ENCODE measurements around the gene RASA3.

The RASA3 gene

GRCh38 chr13:114038211-114038613 lies 94.2 kb downstream of the RASA3 start:
- no peaks in the 10 kb centered on the region for H4K20me1 ChIP-seq (ENCODE audit: insufficient read depth, low read length)
- peaks cover 26% of the 10 kb centered on the region for H3K36me3 ChIP-seq (replicated peaks; ENCODE audit: insufficient read depth, low read length)

GRCh38 chr13:114037674-114038073 lies 94.7 kb downstream of the RASA3 start:
- no peaks in the 10 kb centered on the region for H3K9me3 ChIP-seq (replicated peaks; ENCODE audit: insufficient read depth, low read length)
- no peaks in the 10 kb centered on the region for H3K27me3 ChIP-seq (replicated peaks; ENCODE audit: insufficient read depth, low read length)
- no peak overlapping the region for H3K4me3 ChIP-seq (ENCODE audit: low read length)
- TF ChIP-seq EZH2 (optimal IDR thresholded peaks at IDR 0.05; ENCODE audit: low read depth, low read length) (no peak), CTCF (IDR thresholded peaks at IDR 0.05; ENCODE audit: low read length) (no peak), EZH2phosphoT487 (IDR thresholded peaks at IDR 0.05; ENCODE audit: low read length) (no peak)
- H3F3A ChIP-seq (ENCODE audit: insufficient read depth, low read length): no peaks in the 10 kb centered on the region
- H3K4me1 ChIP-seq (ENCODE audit: low read length): no peaks in the 10 kb centered on the region
- no peaks in the 10 kb centered on the region for H3K9me2 ChIP-seq (replicated peaks; ENCODE audit: insufficient read depth, low read length)
- no peak for DNase-seq
- H3K4me2 ChIP-seq (ENCODE audit: low read depth, low read length): no peak overlapping the region
- peaks cover 97% of the 10 kb centered on the region for H3K79me2 ChIP-seq (ENCODE audit: low read length)
- H3K9ac ChIP-seq (ENCODE audit: low read length): no peak overlapping the region
- H3K36me3 ChIP-seq (replicated peaks; ENCODE audit: insufficient read depth, low read length): peaks cover 26% of the 10 kb centered on the region
- H2AFZ ChIP-seq (ENCODE audit: low read length): no peak overlapping the region
- H4K20me1 ChIP-seq (ENCODE audit: insufficient read depth, low read length): no peaks in the 10 kb centered on the region
- no peak overlapping the region for H3K27ac ChIP-seq (ENCODE audit: low read length)

More at GRCh38 chr13:114038211-114038613, 94.2 kb downstream of the RASA3 start:
- no peak for DNase-seq
- H3K79me2 ChIP-seq (ENCODE audit: low read length): peaks cover 98% of the 10 kb centered on the region
- H3K27ac ChIP-seq (ENCODE audit: low read length): no peak overlapping the region
- TF ChIP-seq CTCF (IDR thresholded peaks at IDR 0.05; ENCODE audit: low read length) (no peak), EZH2phosphoT487 (IDR thresholded peaks at IDR 0.05; ENCODE audit: low read length) (no peak)
- H3K4me2 ChIP-seq (ENCODE audit: low read depth, low read length): no peak overlapping the region
- no peaks in the 10 kb centered on the region for H3F3A ChIP-seq (ENCODE audit: insufficient read depth, low read length)
- no peak overlapping the region for H3K4me3 ChIP-seq (ENCODE audit: low read length)
- no peak overlapping the region for H3K9ac ChIP-seq (ENCODE audit: low read length)
- no peaks in the 10 kb centered on the region for H3K27me3 ChIP-seq (replicated peaks; ENCODE audit: insufficient read depth, low read length)
- H2AFZ ChIP-seq (ENCODE audit: low read length): no peak overlapping the region
- H3K9me3 ChIP-seq (replicated peaks; ENCODE audit: insufficient read depth, low read length): no peaks in the 10 kb centered on the region
- H3K9me2 ChIP-seq (replicated peaks; ENCODE audit: insufficient read depth, low read length): no peaks in the 10 kb centered on the region
- no peaks in the 10 kb centered on the region for H3K4me1 ChIP-seq (ENCODE audit: low read length)

GRCh38 chr13:114035583-114036531 lies 96.6 kb downstream of the RASA3 start:
- H3K9ac ChIP-seq (ENCODE audit: low read length): no peak overlapping the region
- H3K79me2 ChIP-seq (ENCODE audit: low read length): peaks cover 97% of the 10 kb centered on the region
- no peak for DNase-seq
- H3K9me2 ChIP-seq (replicated peaks; ENCODE audit: insufficient read depth, low read length): no peaks in the 10 kb centered on the region
- H2AFZ ChIP-seq (ENCODE audit: low read length): no peak overlapping the region
- H3K4me1 ChIP-seq (ENCODE audit: low read length): no peaks in the 10 kb centered on the region
- H3K27ac ChIP-seq (ENCODE audit: low read length): no peak overlapping the region
- H3K36me3 ChIP-seq (replicated peaks; ENCODE audit: insufficient read depth, low read length): peaks cover 28% of the 10 kb centered on the region
- H3K4me2 ChIP-seq (ENCODE audit: low read depth, low read length): no peak overlapping the region
- TF ChIP-seq EZH2 (optimal IDR thresholded peaks at IDR 0.05; ENCODE audit: low read depth, low read length) (no peak), EZH2phosphoT487 (IDR thresholded peaks at IDR 0.05; ENCODE audit: low read length) (no peak), CTCF (IDR thresholded peaks at IDR 0.05; ENCODE audit: low read length) (no peak)
- H3F3A ChIP-seq (ENCODE audit: insufficient read depth, low read length): no peaks in the 10 kb centered on the region
- H3K9me3 ChIP-seq (replicated peaks; ENCODE audit: insufficient read depth, low read length): no peaks in the 10 kb centered on the region
- no peaks in the 10 kb centered on the region for H4K20me1 ChIP-seq (ENCODE audit: insufficient read depth, low read length)
- no peak overlapping the region for H3K4me3 ChIP-seq (ENCODE audit: low read length)
- H3K27me3 ChIP-seq (replicated peaks; ENCODE audit: insufficient read depth, low read length): no peaks in the 10 kb centered on the region

All from MM.1S (cell line).